Measurements from ENCODE around the gene ZBTB40.

Gene ZBTB40

DNA sequence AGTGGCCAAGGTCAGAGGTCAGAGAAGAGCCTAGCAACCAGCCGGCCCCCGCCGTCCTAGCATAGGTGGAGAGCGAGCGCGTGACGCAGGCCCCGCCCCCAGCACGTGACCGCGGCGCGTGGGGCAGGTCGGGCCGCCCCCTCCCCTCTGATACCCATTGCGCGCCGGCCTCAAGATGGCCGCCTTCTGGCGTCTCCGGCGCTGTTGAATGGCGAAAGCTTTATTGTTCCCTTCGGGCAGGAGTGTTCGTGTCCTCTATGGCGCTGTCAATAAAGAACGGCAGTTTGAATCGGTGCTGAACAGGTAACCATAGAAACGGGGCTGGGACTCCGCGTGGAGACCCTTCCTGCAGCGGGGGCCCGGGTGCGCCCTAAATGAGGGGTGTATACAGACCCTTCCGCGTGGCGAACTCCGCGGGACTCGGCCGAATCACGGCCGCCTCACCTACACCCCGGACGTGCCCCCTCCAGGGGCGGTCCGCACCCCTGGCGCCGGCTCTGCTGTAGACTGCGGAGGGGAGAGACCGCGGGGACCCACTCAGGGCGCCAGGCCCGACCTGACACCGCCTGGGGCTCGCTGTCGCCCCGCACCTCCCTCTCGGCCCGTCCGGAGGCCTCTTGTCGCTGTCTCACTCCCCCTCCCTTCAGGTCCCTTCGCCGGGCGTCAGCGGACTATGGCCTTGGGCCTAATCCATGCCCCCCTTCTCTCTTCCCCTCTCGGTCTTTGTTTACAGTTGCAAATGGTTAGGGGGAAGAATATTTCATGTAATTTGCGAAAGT is at the start of gene ZBTB40:
ZBTB40 (plus strand) TSS at position 150 of the 779 bp plus-strand sequence. CDS start 38,098 bp downstream, outside the sequence.
- DNase-seq, result peak; percentile 97

- no peak for DNase-seq
These were observed 49.1 kb upstream of the ZBTB40 start for GRCh38 chr1:22402356-22403053.

DNA sequence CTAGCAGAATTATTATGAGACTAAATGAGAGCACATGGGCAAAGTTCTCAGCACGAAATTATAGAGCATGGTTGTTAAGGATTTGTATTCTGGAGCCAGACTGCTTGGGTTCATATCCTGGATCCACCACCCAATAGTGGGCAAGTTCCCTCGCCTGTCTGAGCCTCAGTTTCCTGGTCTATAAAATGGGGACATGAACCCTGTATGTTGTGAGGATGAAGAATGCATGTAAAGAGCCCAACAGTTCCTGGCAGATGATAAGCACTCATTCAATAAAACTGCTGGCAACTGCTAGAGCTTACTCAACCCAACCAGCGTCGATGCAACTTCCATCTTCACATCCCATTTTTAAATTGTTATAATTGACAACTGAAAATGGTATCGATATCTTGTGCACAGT is 47.2 kb upstream of the ZBTB40 start:
- no peak for DNase-seq

GRCh38 chr1:22406722-22407495 is 44.7 kb upstream of the ZBTB40 start:
- no peak for DNase-seq

- DNase-seq, result no peak
These were observed 43.4 kb upstream of the ZBTB40 start for GRCh38 chr1:22408230-22408629.

DNA sequence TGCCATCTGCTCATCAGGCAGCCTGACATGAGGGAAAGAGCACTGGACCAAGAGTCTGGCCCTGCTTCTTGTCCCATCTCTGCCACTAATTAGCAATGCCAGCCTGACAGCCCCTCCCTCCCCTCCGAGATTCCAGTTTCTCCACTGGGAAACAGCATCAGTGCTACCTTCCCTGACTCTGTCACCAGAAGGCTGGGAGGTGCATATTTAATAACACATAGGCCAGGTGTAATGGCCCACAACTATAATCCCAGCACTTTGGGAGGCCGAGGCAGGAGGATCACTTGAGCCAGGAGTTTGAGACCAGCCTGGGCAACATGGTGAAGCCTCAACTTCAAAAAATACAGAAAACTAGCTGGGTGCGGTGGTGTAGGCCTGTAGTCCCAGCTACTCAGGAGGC is 41.2 kb upstream of the ZBTB40 start:
- DNase-seq, result no peak

GRCh38 chr1:22410928-22411495 is 40.6 kb upstream of the ZBTB40 start:
- DNase-seq, result no peak

DNA sequence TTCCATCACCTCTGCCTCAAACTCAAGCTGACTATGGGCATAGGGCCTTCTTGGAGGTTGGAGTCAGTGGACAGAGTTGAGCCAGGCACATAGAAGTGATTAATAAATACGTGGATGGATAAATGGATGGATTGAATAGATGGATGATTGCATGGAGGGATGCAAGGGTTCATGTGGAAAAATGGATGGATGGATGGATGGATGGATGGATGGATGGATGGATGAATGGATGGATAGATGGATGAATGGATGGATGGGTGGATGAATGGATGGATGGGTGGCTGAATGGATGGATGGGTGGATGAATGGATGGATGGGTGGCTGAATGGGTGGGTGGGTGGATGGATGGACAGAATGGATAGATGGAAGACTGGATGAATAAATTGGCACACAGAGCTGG is 40.1 kb upstream of the ZBTB40 start:
- no peak for DNase-seq

GRCh38 chr1:22412932-22413727 is 38.5 kb upstream of the ZBTB40 start:
- DNase-seq, result no peak

DNA sequence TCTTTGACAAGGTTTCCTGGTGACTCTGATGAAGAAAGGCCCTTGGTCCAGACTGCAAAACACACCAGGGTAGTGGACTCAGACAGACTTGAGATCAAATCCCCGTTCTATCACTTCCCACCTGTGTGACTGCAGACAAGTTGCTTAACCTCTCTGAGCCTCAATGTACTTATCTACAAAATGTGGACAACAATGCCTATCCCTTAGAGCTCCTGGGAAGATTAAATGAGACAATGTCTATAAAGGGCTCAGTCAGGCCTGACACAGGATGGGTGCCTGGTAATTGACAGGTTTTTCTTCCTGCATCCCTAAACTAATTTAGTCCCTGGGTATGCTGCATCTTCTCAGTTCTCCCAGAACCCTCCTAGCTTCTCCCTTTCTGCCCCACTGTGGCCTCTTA is 37.9 kb upstream of the ZBTB40 start:
- no peak for DNase-seq

GRCh38 chr1:22414244-22414751 is 37.4 kb upstream of the ZBTB40 start:
- no peak for DNase-seq

DNA sequence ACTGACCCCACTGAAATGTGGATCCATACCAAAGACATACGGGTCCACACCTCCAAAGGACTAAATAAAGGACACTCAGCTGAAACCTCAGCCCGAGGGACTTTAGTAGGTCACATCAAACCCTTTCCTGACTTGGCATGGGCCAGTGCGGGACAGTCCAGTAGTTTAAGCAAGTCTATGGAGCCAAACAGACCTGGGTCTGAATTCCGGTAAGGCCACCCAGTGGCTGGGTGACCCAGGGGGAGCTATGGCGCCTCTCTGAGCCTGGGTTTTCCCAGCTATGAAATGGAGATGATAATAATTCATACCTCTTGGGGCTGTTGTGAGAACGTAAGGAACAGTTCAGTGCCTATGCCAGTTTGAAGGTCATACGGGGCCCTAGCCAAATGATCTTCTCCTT is 36.2 kb upstream of the ZBTB40 start:
- no peak for DNase-seq

GRCh38 chr1:22416555-22417454 is 34.8 kb upstream of the ZBTB40 start:
- peak; percentile 95 for DNase-seq

DNA sequence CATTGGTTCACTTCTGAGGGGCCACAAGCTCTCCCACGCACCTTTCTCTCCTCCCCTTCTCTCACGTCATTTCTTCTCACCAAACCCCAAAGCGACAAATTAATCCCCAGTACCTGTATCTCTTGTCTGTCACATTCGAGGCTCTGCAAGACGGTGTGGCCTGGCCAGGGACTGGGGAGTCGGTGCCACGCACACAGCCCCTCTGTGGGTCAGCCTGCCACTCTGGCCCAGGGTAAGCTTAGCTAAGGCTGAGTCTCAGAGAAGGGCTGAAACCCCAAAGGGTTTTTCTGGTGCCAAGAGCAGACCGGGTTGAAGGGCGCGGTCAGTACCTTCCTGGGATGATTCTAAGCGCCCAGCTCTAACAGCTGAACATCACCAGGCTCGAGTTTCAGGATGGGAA is 34.2 kb upstream of the ZBTB40 start:
- DNase-seq, result no peak

- no peak for DNase-seq
These were observed 33.3 kb upstream of the ZBTB40 start for GRCh38 chr1:22418312-22418711.

DNA sequence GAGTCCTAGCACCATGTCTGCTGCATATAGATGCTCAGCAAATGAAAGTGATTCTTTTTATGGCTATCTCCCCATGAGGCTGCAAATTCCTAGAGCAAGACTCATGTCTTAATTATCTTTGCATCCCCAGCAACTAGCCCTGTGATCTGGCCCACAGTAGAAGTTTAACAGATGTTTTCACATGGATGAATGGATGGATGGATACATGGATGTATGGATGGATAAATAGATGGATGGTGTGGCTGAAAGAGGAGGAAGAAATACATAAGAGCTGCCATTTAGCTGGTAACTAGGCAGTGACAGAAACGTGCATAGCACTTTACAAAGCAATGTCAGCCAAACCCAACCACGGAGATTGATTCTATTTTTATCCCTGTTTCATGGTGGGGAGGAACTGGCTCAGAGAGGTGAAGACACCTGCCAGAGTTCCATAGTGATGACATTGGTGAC is 32.7 kb upstream of the ZBTB40 start:
- no peak for DNase-seq

- DNase-seq, result peak; percentile 86
These were observed 31.1 kb upstream of the ZBTB40 start for GRCh38 chr1:22420455-22421053.

GRCh38 chr1:22426781-22427180 is 24.9 kb upstream of the ZBTB40 start:
- DNase-seq, result no peak

DNA sequence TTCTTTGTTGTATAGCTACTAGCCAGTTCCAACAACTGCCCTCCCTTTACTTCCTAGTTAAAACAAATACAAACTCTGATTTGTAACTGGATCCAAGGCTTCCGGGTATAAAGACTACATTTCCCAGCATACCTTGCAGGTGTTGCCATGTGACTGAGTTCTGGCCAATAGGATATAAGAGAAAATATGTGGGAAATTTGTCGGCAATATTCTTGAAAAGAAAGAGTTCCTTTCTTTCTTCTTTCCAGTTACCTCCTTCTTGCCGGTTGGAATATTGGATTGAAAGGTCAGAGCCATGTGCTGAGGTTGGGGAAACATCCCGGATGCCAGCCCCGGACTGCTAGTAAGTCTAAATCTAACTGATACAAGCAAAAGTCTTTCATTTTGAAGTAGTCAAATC is 23.0 kb upstream of the ZBTB40 start:
- no peak for DNase-seq

GRCh38 chr1:22431965-22432364 is 19.7 kb upstream of the ZBTB40 start:
- DNase-seq, result no peak

- no peak for DNase-seq
These were observed 16.9 kb upstream of the ZBTB40 start for GRCh38 chr1:22434717-22435116.

All from retina (tissue), 1 donor.